ENCODE data around the gene ZNF423.

Gene ZNF423

GRCh38 chr16:49789616-49790015 lies 66.3 kb downstream of the ZNF423 start:
- CTCF ChIA-PET, result no interaction called here
- no peak for TF ChIP-seq CTCF (IDR thresholded peaks at IDR 0.05; ENCODE audit: insufficient read depth, low read length, missing control alignments)

GRCh38 chr16:49788986-49789385 lies 66.9 kb downstream of the ZNF423 start:
- TF ChIP-seq CTCF (IDR thresholded peaks at IDR 0.05; ENCODE audit: insufficient read depth, low read length, missing control alignments), result no peak
- POLR2A ChIA-PET, result no interaction called here
- no peak overlapping the region for H3K4me3 ChIP-seq (ENCODE audit: low read depth, low read length)
- peak; percentile 24 for DNase-seq (ENCODE audit: low read depth, low spot score)
- CTCF ChIA-PET, result no interaction called here

More at GRCh38 chr16:49789616-49790015, 66.3 kb downstream of the ZNF423 start:
- POLR2A ChIA-PET, result no interaction called here
- H3K4me3 ChIP-seq (ENCODE audit: low read depth, low read length), result no peak overlapping the region
- DNase-seq (ENCODE audit: low read depth, low spot score), result no peak

GRCh38 chr16:49788572-49788971 lies 67.3 kb downstream of the ZNF423 start:
- CTCF ChIA-PET, result no interaction called here
- H3K4me3 ChIP-seq (ENCODE audit: low read depth, low read length), result no peak overlapping the region
- no peak for DNase-seq (ENCODE audit: low read depth, low spot score)
- POLR2A ChIA-PET, result no interaction called here
- TF ChIP-seq CTCF (IDR thresholded peaks at IDR 0.05; ENCODE audit: insufficient read depth, low read length, missing control alignments), result no peak

GRCh38 chr16:49786926-49787557 lies 68.9 kb downstream of the ZNF423 start:
- no peak for TF ChIP-seq CTCF (IDR thresholded peaks at IDR 0.05; ENCODE audit: insufficient read depth, low read length, missing control alignments)
- ChIA-PET CTCF (no interaction called here), POLR2A (no interaction called here)
- no peak overlapping the region for H3K4me3 ChIP-seq (ENCODE audit: low read depth, low read length)
- no peak for DNase-seq (ENCODE audit: low read depth, low spot score)

- no peak for TF ChIP-seq CTCF (IDR thresholded peaks at IDR 0.05; ENCODE audit: insufficient read depth, low read length, missing control alignments)
- H3K4me3 ChIP-seq (ENCODE audit: low read depth, low read length), result no peak overlapping the region
- POLR2A ChIA-PET, result no interaction called here
- CTCF ChIA-PET, result no interaction called here
- no peak for DNase-seq (ENCODE audit: low read depth, low spot score)
These were observed 69.9 kb downstream of the ZNF423 start for GRCh38 chr16:49785970-49786369.

GRCh38 chr16:49782405-49782804 lies 73.5 kb downstream of the ZNF423 start:
- CTCF ChIA-PET, result no interaction called here
- no peak overlapping the region for H3K4me3 ChIP-seq (ENCODE audit: low read depth, low read length)
- POLR2A ChIA-PET, result no interaction called here
- no peak for DNase-seq (ENCODE audit: low read depth, low spot score)
- no peak for TF ChIP-seq CTCF (IDR thresholded peaks at IDR 0.05; ENCODE audit: insufficient read depth, low read length, missing control alignments)

Data from AG04449 (cell line).